Measurements from ENCODE around the gene FBLN2.
"Not testable (repeated sequence)": the region's sequence is repeated elsewhere in the genome, so short reads cannot be mapped to it uniquely, and the experiment has no call there.

Gene FBLN2

DNA sequence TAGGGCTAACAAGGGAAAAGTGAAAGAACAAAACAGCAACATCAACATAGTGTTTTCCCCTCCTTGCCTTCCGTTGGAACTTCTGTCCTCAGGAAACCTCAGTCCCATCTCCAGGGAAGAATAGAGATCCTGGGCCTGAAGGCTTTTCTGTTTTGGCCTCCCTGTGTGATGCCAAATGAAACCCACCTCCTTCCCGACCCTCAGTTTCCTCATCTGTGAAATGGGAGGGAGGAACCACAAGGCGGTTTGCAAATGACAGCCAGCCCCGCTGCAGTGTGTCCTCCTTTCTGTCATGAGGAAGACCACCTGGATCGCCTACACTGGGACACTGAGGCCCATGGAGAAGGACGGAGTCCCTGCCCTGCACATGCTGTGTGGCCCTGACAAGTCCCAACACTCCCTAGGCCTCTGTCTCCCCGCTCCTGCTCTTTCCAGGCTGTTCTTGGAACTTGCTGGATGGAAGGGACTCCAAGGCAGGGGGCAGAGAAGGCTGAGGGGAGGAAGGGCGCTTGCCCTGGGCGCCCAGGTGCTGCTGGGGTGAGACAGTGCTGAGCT, 28.5 kb upstream of the FBLN2 start:
- TF ChIP-seq, protein P1, sequence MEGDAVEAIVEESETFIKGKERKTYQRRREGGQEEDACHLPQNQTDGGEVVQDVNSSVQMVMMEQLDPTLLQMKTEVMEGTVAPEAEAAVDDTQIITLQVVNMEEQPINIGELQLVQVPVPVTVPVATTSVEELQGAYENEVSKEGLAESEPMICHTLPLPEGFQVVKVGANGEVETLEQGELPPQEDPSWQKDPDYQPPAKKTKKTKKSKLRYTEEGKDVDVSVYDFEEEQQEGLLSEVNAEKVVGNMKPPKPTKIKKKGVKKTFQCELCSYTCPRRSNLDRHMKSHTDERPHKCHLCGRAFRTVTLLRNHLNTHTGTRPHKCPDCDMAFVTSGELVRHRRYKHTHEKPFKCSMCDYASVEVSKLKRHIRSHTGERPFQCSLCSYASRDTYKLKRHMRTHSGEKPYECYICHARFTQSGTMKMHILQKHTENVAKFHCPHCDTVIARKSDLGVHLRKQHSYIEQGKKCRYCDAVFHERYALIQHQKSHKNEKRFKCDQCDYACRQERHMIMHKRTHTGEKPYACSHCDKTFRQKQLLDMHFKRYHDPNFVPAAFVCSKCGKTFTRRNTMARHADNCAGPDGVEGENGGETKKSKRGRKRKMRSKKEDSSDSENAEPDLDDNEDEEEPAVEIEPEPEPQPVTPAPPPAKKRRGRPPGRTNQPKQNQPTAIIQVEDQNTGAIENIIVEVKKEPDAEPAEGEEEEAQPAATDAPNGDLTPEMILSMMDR (IDR thresholded peaks at IDR 0.05; ENCODE audit: low read depth, low read length, missing control alignments) = no peak
- no peak for DNase-seq (ENCODE audit: low read depth)
- no peak overlapping the region for H3K4me3 ChIP-seq (ENCODE audit: low read depth, low read length)

DNA sequence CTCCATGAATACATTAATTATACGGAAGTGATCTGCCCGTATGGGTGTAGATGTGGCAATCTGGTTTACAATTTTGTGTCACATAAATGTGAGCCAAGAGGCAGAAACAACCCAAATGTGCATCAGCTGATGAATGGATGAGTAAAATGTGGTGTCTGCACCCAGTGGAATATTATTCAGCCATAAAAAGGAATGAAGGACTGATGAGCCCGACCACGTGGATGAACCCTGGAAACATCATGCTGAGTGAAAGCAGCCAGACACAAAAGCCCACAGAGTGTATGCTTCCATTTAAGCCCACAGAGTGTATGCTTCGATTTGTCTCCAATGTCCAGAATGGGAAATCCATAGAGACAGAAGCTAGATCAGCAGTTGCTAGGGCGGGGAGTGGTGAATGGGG, 27.6 kb upstream of the FBLN2 start:
- no peak for DNase-seq (ENCODE audit: low read depth)
- H3K4me3 ChIP-seq (ENCODE audit: low read depth, low read length) = no peak overlapping the region
- TF ChIP-seq, protein P1 (IDR thresholded peaks at IDR 0.05; ENCODE audit: low read depth, low read length, missing control alignments) = no peak

DNA sequence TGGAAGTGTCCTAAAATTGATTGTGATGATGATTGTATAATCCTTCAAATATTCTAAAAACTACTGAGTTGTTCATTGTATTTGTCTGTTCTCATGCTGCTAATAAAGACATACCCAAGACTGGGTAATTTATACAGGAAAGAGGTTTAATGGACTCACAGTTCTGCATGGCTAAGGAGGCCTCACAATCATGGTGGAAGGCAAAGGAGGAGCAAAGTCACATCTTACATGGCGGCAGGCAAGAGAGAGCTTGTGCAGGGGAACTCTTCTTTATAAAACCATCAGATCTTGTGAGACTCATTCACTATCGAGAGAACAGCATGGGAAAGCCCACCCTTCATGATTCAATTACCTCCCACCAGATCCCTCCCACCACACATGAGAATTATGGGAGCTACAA, 27.2 kb upstream of the FBLN2 start:
- H3K4me3 ChIP-seq (ENCODE audit: low read depth, low read length); DNase-seq (ENCODE audit: low read depth): not testable (repeated sequence)

DNA sequence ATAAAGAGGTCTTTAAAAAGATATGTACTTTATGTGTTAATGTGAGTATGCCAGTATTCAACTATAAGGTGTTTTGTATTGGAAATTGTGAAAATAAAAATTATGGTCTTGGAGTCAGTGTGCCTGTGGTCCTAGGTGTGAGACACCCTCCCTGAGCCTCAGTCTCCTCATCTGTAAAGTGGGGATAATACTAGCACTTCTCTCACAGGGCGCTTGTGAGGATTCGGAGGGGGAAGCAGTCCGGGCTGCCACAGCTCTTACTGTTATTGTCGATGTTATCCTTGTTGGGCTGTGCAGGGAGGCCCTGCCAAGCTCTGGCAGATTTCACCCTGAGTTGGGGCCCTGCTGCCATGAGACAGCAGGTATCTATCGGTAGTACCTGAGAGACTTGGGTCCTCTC, 26.7 kb upstream of the FBLN2 start:
- H3K4me3 ChIP-seq (ENCODE audit: low read depth, low read length) = no peak overlapping the region
- TF ChIP-seq, protein P1 (IDR thresholded peaks at IDR 0.05; ENCODE audit: low read depth, low read length, missing control alignments) = no peak
- no peak for DNase-seq (ENCODE audit: low read depth)

DNA sequence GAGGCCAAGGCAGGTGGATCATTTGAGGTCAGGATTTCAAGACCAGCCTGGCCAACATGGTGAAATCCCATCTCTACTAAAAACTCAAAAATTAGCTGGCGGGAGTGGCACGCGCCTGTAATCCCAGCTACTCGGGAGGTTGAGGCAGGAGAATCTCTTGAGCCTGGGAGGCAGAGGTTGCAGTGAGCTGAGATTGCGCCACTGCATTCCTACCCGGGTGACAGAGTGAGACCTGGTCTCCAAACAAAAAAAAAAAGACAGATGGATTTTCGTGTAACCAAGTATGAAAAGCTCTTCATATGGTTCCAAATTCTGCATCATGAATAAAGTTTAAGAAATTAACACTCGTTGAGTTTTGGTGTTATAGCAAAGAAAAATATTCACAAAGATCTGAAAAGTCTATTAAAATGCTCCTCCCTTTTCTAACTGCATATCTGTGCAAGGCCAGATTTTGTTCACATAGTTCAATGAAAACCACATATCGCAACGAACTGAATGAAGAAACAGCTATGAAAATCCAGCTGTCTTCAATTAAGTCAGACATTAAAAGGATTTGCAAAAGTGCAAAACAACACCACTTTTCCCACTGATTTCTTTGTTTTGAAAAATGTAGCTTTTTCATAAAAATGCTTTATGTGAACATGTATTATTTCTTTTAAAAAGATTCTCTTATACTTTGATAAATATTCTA, 23.8 kb upstream of the FBLN2 start:
- H3K4me3 ChIP-seq (ENCODE audit: low read depth, low read length) = no peak overlapping the region
- TF ChIP-seq, protein P1 (IDR thresholded peaks at IDR 0.05; ENCODE audit: low read depth, low read length, missing control alignments) = no peak
- no peak for DNase-seq (ENCODE audit: low read depth)

DNA sequence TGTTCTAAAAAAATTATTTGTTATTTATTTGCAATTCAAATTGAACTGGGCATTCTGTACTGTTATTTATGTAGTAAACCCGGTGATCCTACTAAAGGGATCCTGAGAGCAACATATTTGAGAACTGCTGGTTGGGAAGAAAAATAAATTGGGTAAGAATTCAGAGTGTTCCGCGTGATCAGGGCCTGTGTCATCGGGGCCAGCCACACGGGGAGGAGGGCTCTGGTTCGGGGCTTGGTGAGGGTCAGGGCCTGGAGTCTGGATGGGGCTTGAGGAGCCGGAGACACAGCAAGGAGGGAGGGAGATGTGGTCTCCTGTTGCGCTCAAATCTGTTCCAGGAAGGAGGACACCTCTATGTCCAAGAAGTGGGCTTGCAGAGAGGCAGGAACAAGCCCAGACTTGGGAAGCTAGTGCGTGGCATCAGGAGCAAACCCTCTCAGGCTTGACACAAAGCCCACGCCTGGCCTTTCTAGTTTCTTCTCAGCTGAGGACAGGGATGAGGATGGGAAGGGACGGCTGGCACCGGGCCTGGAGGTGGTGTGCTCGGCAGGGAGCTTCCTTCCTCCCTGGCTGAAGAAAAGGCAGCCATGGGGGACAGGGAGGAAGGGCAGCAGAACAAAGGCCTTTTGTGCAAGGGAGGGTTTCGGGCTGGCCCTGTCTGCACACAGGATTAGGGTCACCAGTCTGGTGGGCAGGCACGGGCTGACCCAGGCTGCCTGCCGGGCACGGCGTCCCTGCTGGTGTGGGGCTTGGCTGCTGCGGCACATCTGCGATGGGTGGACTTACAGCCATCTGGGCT, 22.9 kb upstream of the FBLN2 start:
- TF ChIP-seq, protein P1 (IDR thresholded peaks at IDR 0.05; ENCODE audit: low read depth, low read length, missing control alignments) = no peak
- no peak for DNase-seq (ENCODE audit: low read depth)
- no peak overlapping the region for H3K4me3 ChIP-seq (ENCODE audit: low read depth, low read length)

DNA sequence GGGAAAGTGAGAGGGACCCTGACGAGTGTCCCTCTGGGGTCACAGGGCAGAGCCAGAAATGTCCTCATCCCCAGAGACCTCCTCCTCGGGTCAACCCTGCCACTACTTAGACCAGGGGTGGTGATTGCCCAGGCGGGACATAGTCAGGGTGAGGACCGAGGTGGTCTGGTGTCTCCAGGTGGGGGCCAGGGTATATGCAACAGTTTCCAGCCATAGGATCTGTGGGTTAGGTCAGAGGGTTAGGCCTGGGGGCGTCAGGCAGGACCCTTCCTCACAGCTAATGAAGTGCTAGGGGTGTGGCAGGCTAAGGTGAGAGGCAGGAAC, 22.3 kb upstream of the FBLN2 start:
- DNase-seq (ENCODE audit: low read depth) = no peak
- H3K4me3 ChIP-seq (ENCODE audit: low read depth, low read length) = no peak overlapping the region
- TF ChIP-seq, protein P1 (IDR thresholded peaks at IDR 0.05; ENCODE audit: low read depth, low read length, missing control alignments) = no peak
